HG03457 (cell line): ENCODE measurements around the gene ZBTB7C.

Source experiments
- ATAC-seq: cut with Tn5 transposase; IDR thresholded peaks from one replicate; pipeline ENCODE4 v1.9.1; 2021; ENCODE audit warnings: moderate number of reproducible peaks; ENCODE audit not compliant: unreplicated experiment

ZBTB7C gene

GRCh38 chr18:48049757-48050156, 359.4 kb downstream of the ZBTB7C start:
- no peak for ATAC-seq

GRCh38 chr18:48048251-48048650, 360.9 kb downstream of the ZBTB7C start:
- ATAC-seq = no peak

GRCh38 chr18:48046843-48047242, 362.3 kb downstream of the ZBTB7C start:
- ATAC-seq = no peak

GRCh38 chr18:48045744-48046143, 363.4 kb downstream of the ZBTB7C start:
- ATAC-seq = no peak

- no peak for ATAC-seq
Measured at GRCh38 chr18:48044944-48045343, 364.2 kb downstream of the ZBTB7C start.

- no peak for ATAC-seq
Measured at GRCh38 chr18:48043166-48043565, 366.0 kb downstream of the ZBTB7C start.

- ATAC-seq = no peak
Measured at GRCh38 chr18:48042431-48042830, 366.8 kb downstream of the ZBTB7C start.

- no peak for ATAC-seq
Measured at GRCh38 chr18:48040457-48041110, 368.6 kb downstream of the ZBTB7C start.

- ATAC-seq = no peak
Measured at GRCh38 chr18:48039769-48040215, 369.4 kb downstream of the ZBTB7C start.

- no peak for ATAC-seq
Measured at GRCh38 chr18:48038636-48039035, 370.5 kb downstream of the ZBTB7C start.

GRCh38 chr18:48037481-48038271, 371.5 kb downstream of the ZBTB7C start:
- no peak for ATAC-seq

- no peak for ATAC-seq
Measured at GRCh38 chr18:48036641-48037421, 372.4 kb downstream of the ZBTB7C start.

GRCh38 chr18:48036226-48036625, 373.0 kb downstream of the ZBTB7C start:
- ATAC-seq = no peak

- no peak for ATAC-seq
Measured at GRCh38 chr18:48035556-48035860, 373.7 kb downstream of the ZBTB7C start.

- ATAC-seq = no peak
Measured at GRCh38 chr18:48034651-48035555, 374.3 kb downstream of the ZBTB7C start.

- no peak for ATAC-seq
Measured at GRCh38 chr18:48033790-48034650, 375.2 kb downstream of the ZBTB7C start.

GRCh38 chr18:48032876-48033789, 376.1 kb downstream of the ZBTB7C start:
- no peak for ATAC-seq

GRCh38 chr18:48031641-48032040, 377.5 kb downstream of the ZBTB7C start:
- no peak for ATAC-seq
